Germinal center (tissue), 1 donor: Measurements from ENCODE around the gene SFMBT2.
A peak's percentile ranks its signal among the peaks of the same experiment; 100 is the strongest.
"Not testable (repeated sequence)": the region's sequence is repeated elsewhere in the genome, so short reads cannot be mapped to it uniquely, and the experiment has no call there.

Experiments used
- DNase-seq: peaks from one replicate; pipeline ENCODE4 v3.0.0; 2012; ENCODE audit warnings: mixed read lengths, low spot score

Gene SFMBT2

DNA sequence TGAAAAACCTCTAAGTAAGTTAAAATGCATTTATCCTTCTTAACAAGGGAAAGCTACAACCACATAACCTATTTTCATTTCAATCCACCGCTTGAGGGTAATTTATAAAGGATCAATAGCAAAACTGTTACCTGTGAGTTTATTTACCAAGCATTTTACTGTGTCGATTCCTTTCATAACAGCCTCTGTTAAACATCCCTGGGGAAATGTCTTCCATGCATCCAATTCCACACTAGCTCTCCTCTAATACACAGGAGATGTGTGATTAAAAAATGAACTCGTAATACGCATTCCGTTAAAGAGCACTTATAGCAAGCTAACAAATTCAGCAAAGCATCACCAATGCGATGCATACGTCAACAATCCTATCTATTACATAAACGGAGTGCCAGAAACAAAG is 185.7 kb downstream of the SFMBT2 start:
- DNase-seq, result no peak

DNA sequence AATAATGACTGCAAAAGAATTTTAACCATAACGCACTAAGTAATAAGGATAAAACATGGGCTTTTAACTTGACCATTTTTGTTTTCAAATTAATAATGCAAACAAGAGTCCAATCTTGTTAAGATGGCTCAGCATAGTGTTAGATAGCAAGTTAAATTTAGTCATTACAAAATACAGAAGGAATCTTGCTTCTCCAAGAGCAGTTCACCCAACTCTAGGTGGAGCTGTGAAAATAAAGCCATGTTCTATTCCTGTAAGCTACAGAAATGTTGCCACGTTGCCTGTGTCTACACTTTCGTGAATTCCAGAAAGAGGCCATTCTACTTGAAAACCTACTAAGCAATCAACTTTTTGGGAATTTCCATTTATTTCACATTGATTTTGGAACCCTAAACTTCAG is 191.9 kb downstream of the SFMBT2 start:
- DNase-seq, result no peak

DNA sequence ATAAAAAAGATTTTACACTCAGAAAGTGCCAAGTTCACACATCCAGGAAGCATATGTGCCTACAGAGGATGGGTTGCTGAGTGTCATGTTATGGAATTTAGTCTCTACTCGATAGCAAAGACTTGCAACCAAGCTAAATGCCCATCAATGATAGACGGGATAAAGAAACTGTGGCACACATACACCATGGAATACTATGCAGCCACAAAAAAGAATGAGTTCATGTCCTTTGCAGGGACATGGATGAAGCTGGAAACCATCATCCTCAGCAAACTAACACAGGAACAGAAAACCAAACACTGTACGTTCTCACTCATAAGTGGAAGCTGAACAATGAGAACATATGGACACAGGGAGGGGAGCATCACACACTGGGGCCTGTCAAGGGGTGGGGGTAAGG is 198.1 kb downstream of the SFMBT2 start:
- not testable (repeated sequence) for DNase-seq

DNA sequence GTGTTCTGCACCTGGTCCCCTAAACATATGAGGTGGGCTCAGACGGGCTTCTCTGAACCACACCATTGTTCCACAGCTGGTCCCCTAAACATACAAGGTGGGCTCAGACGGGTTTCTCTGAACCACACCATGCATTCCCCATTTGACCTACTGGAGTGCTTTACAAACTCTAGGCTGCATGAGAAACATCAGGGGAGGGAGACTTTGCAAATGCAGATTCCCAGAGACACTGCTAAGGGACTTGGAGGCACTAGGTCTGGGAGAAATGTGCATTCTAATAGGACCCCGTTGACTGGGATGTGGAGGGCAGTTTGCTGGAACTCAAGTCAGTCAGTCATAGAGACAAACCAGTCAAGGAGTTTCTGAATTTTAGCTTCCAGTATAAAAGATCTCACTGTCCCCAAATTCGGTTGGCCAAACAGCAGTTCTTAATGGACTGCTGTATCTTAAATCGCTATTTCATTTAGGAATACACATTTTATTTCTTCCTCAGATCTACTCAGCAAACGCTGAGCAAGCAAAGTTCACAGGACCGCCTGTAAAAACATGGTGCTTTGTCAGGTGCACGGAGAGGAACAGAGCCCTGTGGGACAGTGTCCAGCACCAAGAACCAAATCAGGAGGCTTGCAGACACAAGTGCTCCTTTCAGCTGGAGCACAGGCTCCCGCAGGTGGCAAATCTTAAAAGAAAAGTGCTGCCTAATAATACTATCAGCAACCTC is 198.8 kb downstream of the SFMBT2 start:
- DNase-seq, result no peak

DNA sequence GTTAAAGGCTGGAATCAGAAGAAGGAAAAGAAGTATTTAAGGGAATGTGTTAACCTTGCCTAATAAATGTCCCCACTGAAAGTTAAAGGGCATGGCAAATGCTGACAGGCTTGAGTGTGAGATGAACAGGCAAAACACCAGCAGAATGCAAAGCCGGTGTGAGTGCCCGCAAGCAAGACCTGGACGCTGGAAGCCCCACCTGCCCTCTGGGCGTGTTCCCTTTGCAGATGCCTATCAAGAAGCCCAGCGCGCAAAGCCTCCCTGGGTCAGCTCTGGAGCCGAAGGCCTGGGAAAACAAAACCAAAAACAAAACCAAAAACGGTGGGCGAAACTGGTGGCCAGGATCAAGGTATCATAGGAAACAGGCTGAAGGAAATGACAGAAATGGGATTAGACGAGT is 200.3 kb downstream of the SFMBT2 start:
- DNase-seq, result no peak

DNA sequence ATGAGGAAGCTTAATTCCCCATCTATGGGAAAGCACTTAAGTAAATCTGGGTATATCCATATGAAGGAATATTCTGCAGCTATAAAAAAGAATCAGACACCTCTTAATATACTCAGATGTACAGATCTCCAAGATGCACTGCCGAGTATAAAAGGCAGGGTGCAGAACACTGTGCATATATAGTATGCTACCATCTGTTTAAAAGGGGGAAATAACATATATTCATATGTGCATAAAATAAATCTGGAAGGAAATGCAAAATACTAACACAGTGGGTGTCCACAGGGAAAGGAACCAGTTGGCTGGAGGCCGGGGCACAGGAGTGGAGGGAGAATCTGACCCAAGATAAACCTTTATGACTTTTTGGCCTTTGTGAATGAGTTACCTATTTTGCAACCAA is 201.4 kb downstream of the SFMBT2 start:
- no peak for DNase-seq

DNA sequence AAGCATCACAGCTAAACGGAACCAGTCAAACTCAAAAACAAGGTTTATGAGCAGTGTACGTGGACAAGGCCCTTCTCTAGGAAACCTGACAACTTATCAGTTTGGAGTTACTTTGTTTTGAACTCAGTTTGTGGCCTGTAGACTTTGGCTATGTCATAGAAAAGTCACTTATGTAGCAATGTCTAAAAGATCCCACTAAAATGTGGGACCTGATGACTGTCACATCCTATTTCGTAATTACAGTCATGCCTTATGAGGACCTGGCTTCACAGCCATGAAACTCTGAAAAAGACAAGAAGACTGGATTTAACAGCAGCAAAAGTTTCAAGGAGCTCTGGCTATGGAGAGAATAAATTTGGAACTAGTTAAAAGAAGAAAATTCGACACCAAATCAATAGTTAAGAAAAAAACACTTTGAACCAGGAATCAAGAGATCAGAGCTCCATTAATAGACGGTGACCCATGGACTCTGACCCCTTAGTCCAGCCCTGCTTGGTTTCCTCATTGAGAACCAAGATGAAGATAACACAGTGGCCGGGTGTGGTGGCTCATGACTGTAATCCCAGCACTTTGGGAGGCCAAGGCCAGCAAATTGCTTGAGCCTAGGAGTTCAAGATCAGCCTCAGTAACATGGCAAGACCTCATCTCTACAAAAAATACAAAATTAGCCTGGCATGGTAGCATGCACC is 204.3 kb downstream of the SFMBT2 start:
- DNase-seq, result no peak

DNA sequence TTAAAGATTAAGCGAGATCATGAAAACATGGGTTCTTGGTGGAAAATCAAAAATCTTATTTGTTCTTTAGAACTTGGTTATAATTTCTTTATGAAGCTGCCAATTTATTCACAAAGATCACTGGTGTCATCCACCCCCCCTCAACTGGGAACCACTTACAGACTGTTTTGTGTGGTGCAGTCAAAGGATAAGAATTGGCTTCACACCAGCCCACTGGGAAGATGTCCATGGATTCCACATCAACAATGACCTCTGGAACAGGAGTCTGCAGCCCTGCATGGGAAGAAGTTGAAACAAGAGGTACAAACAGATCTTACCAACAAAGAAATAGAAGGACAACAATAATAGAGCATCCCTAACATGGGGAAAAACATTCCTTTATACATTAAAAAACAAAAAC is 205.2 kb downstream of the SFMBT2 start:
- DNase-seq, result no peak

DNA sequence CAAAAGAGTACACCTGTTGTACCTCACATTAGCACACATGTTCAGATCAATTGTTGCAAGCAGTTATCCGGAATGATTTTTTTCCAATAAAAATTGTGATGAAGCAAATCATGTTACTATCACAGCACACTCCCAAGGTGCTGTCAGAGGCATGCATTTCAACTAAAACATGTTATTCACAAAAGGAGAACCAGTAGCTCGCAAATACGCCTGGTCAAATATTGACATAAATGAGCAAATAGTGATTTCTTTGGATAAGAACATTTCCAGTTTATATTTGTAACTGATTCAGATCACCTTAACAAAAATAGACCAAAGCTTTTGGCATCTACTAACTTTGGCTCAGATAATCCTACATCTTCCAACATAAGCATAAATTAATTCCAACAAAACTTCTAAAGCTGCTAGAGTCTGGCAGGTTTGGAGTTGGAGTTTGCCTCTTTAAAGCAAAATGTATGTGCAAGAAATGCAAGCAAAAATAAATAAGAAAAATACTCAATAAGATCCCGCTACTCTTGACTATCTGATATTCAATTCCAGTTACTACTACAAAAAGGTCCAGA is 208.0 kb downstream of the SFMBT2 start:
- DNase-seq, result no peak

DNA sequence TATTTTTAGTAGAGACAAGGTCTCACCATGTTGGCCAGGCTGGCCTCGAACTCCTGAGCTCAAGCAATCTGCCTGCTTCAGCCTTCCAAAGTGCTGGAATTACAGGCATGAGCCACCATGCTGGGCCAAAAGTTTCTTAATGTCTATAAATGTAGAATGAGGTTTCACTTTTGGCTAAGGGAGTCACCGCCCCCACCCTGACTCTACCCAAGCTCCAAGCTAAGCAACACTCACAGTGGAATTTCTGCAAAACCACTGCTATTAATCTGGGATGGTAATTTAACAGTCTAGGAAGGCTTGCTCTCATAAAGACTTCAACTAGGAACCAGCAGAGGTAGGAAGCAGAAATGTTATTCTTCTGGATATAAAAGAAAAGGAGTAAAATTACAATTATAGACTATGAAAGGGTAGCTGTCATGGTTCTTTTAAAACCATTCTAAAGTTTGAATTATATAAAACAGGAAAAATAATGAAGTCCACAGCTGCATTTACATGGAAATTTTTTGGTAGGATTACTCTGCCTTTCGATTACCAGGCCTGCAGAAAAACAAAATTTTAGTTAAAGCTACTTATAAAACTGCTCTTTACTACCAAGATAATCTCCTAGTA is 211.6 kb downstream of the SFMBT2 start:
- DNase-seq, result no peak

DNA sequence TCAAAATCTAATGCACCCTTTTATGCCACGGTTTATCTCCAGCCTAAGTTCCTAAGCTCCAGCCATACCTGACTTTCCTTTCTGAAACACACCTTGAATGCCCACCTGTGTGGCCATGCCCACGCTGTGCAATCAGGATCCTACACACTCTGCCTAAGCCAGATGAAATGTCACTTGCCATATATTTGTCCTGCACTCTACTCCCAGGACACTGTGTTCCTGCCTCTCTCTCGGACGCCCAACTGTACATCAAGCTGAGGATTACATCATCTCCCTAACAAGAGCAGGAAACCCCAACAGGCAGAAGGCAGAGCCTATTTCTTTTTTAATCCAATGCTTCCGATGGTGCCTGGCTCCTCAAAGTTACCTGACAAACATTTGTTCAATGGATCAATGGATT is 214.6 kb downstream of the SFMBT2 start:
- no peak for DNase-seq

DNA sequence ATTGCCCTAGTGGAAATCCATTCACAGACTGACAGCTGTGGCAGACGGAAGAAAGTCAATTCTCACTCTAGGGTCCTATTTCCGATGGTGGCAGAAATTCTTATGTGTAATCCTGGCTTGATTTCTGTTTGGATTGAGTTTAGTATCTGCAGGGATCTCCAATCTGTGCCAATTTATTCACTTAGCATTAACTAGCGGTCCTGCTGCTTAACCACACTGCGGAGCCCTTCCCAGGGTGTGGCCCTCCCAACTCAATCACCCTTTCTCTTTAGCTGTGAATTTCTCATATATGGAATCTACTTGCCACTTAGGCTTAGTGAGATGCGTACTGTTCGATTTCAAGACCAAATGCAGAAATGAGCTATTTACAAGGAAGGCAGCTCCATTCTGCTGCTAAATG is 215.7 kb downstream of the SFMBT2 start:
- no peak for DNase-seq

DNA sequence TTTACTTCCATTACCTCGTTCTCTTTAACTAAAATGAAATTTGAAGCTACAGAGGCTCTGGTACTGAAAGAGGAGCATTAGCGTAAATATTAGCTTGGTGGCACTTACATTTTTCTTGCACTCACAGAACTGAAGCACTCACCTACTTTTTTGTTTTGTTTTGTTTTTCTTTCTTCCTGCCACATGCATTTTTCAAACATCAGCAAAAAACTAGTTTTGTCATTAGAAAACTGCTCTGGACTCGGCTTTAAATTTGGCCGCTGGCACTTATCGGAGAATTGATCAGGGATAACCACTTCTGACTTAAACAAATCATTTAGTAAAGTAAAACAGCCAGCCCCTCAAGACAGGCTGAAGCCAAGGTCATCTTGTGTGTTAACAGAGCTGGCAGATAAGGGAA is 216.3 kb downstream of the SFMBT2 start:
- no peak for DNase-seq

DNA sequence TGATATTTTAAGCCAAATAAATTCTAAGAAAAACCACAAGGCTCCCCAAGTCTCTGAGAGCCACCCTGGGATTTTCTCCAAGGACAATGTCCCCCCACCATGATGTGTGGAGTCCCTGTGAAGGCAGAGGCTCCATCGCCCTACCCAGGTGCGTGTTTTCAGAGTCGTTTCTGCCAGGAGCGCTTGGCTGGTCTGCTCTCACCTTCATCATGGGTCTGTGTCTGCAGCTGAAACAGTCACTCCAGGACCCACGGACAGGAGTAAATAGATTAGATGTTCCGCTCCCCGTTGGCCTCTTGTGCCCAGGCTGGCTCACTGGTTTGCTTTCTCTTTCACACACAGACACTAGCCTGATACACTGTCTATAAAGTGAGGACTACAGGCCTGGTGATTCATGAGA is 217.5 kb downstream of the SFMBT2 start:
- peak; percentile 17 for DNase-seq

DNA sequence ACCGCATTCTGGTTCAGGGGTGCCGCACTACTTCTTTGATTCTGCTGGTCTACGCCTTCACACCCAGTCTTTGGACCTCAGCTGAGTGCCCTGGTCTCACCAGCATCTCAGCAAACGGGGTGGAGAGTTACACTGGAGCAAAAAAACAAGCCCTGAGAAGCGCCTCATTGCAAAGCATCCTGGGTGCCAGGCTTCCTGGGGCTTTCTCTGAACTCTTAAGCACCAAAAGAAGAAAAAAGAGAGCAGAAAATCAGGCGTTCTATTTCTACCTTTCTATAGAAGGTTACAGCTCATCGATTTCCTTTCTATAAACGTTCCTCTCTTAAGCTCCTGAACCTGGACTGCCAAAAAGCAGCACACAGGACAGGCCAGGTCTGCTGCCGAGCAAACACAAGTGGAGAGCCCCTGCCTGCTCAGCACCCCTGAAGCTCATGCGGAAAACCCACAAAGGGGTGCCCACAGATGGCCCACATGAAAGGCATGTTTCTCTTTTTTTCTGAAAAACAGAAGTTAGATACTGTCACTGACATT is 217.9 kb downstream of the SFMBT2 start:
- DNase-seq, result peak; percentile 55

DNA sequence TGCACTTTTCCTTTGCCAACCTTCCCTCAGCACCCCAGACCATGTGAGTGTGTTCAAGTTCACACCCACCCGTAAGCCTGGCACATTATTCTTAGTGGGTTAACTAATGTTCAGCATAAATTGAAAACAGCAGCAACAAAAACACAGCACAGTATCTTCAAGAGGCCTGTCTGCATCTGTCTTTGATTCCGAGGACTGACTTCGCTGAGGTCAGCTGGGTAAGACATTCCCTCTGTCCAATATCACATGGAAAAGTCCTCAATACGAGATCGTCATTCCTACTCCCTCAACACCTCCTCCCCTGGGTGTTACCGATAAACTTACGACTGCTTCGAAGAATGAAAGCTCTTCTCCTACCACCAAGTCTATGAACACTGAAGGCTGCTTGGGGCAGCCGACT is 218.8 kb downstream of the SFMBT2 start:
- DNase-seq, result no peak

DNA sequence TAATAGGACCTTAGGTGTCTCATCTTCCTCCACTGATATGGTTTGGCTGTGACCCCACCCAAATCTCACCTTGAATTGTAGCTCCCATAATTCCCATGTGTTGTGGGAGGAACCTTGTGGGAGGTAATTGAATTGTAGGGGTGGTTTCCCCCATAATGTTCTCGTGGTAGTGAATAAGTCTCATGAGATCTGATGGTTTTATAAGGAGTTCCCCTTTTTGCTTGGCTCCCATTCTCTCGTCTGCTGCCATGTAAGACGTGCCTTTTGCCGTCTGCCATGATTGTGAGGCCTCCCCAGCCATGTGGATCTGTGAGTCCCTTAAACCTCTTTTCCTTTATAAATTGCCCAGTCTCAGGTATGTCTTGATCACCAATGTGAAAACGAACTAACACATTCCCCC is 220.1 kb downstream of the SFMBT2 start:
- not testable (repeated sequence) for DNase-seq

DNA sequence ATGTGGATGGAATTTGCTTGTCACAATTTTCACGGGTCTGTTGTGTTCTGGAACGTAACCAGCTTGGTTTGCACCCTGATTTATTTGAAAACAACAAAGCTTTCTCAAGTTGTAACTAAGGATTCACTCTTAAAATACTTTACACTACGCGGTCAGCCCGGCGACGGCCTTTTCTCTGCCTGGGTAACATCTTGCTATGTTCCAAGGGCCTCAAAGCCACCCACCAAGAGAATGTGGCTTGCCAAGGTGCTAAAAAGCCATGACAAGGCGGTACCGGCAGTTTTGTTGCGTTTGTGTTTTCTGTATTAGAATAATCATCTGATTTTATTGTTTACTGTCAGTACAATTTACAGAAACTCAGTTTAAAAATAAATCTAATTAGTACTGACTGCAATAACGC is 220.9 kb downstream of the SFMBT2 start:
- DNase-seq, result no peak

DNA sequence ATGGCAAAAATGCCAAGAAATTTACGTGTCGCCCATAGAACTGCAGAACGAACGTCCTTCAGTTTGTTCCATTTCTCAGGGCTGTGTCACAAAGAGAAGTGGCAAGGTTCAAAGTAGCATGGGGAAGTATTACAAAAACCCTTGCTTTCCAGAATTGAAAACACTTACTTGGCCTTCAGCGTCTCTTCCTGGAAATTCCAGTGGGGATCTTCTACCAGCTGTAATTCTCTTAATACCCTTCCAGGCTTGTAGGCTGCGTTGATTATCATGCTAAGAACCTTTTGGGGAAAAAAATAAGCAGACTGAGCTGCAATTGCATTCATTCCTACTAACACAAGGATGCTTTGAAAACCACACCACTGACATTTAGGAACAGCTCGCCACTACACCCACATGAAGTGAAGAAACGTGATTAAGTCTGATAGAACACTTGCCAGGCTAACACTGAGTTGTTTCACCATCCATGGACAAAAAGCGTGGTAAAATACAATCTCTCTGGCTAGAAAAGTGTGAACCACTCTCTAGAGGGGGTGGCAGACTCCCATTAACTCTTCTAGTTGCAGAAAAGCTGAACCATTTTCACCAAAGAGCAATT is 222.3 kb downstream of the SFMBT2 start:
- DNase-seq, result no peak

DNA sequence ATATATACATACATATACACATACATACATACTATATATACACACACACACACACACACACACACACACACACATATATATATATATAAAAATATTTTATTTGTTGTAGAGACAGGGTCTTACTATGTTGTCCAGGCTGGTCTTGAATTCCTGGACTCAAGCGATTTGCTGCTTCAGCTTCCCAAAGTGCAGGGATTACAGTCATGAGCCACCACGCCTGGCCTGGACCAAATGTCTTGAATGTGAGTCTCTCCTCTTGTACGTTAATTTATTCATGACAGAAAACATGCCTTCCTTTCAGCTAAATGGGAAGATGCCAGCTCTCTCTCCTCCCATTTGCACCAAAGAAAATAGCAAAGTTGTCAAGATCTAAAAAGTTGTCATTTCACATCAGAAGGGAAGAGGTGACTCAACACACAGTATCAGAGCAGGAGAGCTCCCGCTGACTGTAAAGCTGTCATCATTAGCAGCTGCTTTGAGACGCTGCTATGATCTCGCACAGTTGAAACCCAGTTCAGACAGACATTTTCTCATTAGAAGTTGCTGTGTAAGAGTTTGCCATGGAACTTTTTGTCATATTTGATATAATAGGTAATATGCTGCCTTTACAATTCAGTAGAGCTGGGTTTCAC is 224.3 kb downstream of the SFMBT2 start:
- no peak for DNase-seq

DNA sequence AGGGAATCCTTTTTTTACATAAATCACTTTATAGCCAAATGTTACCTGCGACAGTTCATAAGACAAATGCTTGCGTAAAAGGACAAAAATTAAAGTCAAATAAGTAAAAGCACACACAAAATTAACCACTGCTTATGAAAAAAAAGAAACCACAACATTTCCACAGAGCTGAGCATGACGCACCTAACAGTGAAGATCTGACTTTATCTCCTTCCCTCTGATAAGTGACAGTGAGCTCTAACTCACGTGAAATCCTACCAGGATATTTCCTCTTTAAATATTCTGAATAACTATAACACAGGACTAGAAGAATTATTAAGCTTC is 225.5 kb downstream of the SFMBT2 start:
- no peak for DNase-seq

DNA sequence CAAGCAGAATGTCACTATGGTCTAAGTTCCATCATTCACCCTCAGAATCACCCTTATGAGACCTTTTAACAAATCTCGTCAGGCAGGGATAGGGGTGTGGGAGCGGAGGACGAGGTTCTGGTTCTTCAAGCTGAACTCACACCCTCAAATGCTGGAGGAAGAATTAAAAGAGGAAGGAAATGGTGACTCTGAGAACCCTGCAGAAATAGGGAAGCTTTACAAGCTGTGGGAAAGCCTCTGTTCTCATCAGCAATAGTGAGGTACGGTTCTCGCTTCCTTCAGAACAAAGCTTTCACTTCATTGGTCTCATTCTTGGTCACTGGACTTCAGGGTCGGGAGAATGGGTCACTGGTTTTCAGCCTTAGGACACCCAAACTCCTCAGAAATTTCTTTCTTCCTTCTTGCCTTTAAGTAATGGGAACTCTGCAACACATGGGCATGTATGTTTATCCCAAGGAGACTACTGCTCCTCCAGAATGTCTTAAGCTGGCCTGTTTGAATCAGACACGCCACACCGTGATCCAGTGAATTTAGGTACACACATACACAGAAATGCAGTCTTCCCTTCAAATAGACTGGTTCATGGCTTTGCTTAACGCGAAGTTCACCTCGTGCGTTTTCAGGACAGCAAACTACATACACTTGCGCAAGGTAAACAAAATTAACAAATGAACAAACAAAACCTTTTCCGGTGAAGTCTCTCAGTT is 226.0 kb downstream of the SFMBT2 start:
- peak; percentile 31 for DNase-seq
